NT2/D1 (cell line): Measurements from ENCODE around the gene CDH7.

ENCODE experiments used
- DNase-seq: peaks from one replicate; pipeline ENCODE4 v3.0.0-alpha.2; 2011; ENCODE audit warnings: low read depth, low spot score
- H3K27me3 ChIP-seq: 2 replicates; pipeline ENCODE4 v1.6.0; 2011; ENCODE audit warnings: mild to moderate bottlenecking; ENCODE audit not compliant: insufficient read length, insufficient read depth
- H3K36me3 ChIP-seq: 2 replicates; pipeline ENCODE4 v1.6.1; 2011; ENCODE audit warnings: mild to moderate bottlenecking, low read length, mixed read lengths; ENCODE audit not compliant: insufficient read depth, insufficient read length
- H3K4me1 ChIP-seq: 2 replicates; pipeline ENCODE4 v1.5.1; 2011; ENCODE audit not compliant: insufficient read depth, insufficient read length
- H3K4me3 ChIP-seq: 2 replicates; pipeline ENCODE4 v1.5.1; 2011; ENCODE audit warnings: low read depth; ENCODE audit not compliant: insufficient read length
- H3K9ac ChIP-seq: 2 replicates; pipeline ENCODE4 v1.6.0; 2011; ENCODE audit warnings: low read depth; ENCODE audit not compliant: insufficient read length
- H3K9me3 ChIP-seq: 2 replicates; pipeline ENCODE4 v1.5.1; 2011; ENCODE audit warnings: mild to moderate bottlenecking, low read length; ENCODE audit not compliant: insufficient read depth
- SUZ12 ChIP-seq: IDR thresholded peaks from 2 replicates; pipeline ENCODE4 v1.6.1; 2011; ENCODE audit not compliant: insufficient read length, insufficient read depth; ENCODE audit errors: extremely low read depth
- YY1 ChIP-seq: IDR thresholded peaks from 2 replicates; pipeline ENCODE4 v1.6.1; 2011; ENCODE audit not compliant: insufficient read length, insufficient read depth
- ZNF274 ChIP-seq: IDR thresholded peaks from 2 replicates; pipeline ENCODE4 v1.6.1; 2011; ENCODE audit warnings: mild to moderate bottlenecking, low read depth, low read length

The CDH7 gene

DNA sequence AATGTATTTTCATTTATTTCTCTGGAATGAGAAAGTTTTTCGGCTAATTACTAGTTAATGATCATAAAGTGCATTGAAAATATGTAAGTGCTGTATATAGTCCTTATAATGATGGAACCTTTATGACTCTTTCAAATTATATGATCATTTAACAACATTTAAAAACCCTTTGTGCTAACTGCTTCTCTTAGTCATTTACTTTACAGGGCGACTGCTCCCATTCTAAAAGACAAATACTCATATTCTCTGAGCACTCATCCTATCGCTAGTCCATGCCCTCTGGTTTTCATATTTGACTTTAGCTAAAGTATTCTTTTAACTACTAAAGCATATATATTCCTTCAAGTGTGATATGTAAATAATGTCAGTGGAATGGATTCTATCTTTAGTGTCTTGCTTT, 168.2 kb downstream of the CDH7 start:
- Histone ChIP-seq H3K9ac (no peak overlapping the region), H3K4me3 (no peak overlapping the region), H3K9me3 (no peaks in the 10 kb centered on the region), H3K4me1 (no peaks in the 10 kb centered on the region), H3K36me3 (no peaks in the 10 kb centered on the region), H3K27me3 (no peaks in the 10 kb centered on the region)
- TF ChIP-seq SUZ12 (no peak), YY1 (no peak), ZNF274 (no peak)
- DNase-seq: no peak

DNA sequence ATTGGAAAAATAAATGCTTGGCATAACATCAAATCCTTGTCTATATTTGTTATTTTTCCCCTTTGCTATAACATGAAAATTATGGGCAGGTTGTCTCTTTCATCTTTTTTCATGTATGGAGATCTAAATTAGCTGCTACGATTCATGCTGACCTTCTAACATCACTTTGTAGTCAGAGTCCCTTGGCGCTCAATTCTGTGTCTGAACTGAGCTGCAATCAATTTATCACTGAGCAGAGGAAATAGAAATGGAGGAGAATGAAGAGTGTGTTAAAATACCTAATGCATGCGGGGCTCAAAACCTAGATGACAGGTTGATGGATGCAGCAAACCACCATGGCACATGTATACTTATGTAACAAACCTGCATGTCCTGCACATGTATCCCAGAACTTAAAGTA, 168.9 kb downstream of the CDH7 start:
- no peak for DNase-seq
- TF ChIP-seq SUZ12 (no peak), YY1 (no peak), ZNF274 (no peak)
- Histone ChIP-seq H3K36me3 (no peaks in the 10 kb centered on the region), H3K27me3 (no peaks in the 10 kb centered on the region), H3K9ac (no peak overlapping the region), H3K9me3 (no peaks in the 10 kb centered on the region), H3K4me3 (no peak overlapping the region), H3K4me1 (no peaks in the 10 kb centered on the region)

DNA sequence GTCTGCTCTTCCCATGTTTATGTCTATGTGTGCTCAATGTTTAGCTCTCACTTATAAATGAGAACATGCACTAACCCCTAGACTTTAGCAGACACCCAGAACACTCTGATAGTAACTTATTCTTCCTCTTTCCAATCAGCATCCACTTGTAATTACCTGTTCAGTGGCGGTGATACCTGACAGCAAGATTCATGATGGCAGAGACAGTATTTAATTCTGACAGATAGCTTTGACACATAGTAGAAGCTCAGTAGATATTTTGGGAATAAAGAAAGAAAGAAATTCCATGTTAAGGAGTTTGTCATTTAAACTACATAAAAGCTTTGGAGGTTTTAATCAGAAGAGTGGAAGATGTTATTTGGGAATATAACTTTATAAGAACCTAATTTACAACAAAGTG, 171.3 kb downstream of the CDH7 start:
- Histone ChIP-seq H3K9me3 (no peaks in the 10 kb centered on the region), H3K9ac (no peak overlapping the region), H3K27me3 (no peaks in the 10 kb centered on the region), H3K4me1 (no peaks in the 10 kb centered on the region), H3K4me3 (no peak overlapping the region), H3K36me3 (no peaks in the 10 kb centered on the region)
- DNase-seq: no peak
- TF ChIP-seq YY1 (no peak), ZNF274 (no peak), SUZ12 (no peak)

DNA sequence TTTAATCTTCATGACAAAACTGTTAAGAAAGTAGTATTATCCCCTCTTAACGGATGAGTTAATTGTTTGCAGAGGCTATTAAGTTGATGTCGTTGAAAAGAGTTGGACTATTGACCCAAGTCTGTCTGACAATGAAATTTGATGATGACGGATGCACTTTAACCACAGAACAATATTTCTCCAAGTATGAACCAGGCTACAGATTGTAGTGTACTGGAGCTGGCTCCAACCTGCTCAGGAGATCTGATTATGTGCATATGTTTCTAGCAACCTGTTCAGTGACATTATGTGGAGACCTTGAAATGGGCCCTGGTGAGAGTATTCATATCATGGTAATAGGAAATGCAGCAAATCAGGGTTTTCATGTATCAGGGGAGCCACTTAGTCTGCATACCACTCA, 174.1 kb downstream of the CDH7 start:
- DNase-seq: no peak
- Histone ChIP-seq H3K9ac (no peak overlapping the region), H3K36me3 (no peaks in the 10 kb centered on the region), H3K9me3 (no peaks in the 10 kb centered on the region), H3K27me3 (no peaks in the 10 kb centered on the region), H3K4me3 (no peak overlapping the region), H3K4me1 (no peaks in the 10 kb centered on the region)
- TF ChIP-seq YY1 (no peak), ZNF274 (no peak), SUZ12 (no peak)

DNA sequence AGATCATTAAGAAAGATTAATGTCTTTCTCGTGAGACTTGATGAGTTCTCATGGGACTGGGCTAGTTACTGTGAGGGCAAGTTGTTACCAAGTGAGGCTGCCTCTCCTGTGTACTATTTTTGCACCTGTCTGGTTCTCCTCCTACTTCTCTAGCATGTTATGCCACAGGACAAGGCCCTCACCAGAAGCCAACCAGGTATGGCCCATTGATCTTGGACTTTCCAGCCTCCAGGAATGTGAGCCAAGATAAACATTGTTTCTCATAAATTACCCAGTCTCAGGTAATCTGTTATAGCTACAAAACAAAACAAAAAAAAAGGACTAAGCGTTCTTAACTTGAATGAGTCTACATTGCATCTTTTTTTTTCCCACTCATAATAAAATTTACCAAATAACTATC, 184.1 kb downstream of the CDH7 start:
- Histone ChIP-seq H3K4me3 (no peak overlapping the region), H3K27me3 (no peaks in the 10 kb centered on the region), H3K9me3 (peaks cover 9% of the 10 kb centered on the region; the same call in 1 of the 2 replicates), H3K9ac (no peak overlapping the region), H3K36me3 (no peaks in the 10 kb centered on the region), H3K4me1 (no peaks in the 10 kb centered on the region)
- no peak for DNase-seq
- TF ChIP-seq YY1: no peak
- no peak for TF ChIP-seq SUZ12
- TF ChIP-seq ZNF274: no peak

DNA sequence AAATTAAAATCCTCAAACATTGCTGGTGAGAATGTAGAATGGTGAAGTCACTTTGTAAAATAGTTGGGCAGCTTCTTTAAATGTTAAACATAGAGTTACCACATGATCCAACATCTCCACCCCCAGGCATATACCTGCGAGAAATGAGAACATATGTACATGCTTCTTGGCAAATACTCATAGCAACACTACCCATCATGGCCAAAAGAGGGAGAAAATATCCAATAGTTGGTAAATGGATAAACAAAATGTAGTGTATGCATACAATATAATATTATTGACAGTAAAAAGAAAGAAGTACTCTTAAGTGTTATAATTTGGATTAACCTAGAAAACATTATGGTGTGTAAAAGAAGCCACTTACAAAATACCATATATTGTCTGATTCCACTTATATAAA, 185.9 kb downstream of the CDH7 start:
- DNase-seq: no peak
- no peaks in the 10 kb centered on the region for H3K27me3 ChIP-seq
- TF ChIP-seq ZNF274: no peak
- no peaks in the 10 kb centered on the region for H3K9me3 ChIP-seq
- no peaks in the 10 kb centered on the region for H3K36me3 ChIP-seq
- no peaks in the 10 kb centered on the region for H3K4me1 ChIP-seq
- no peak overlapping the region for H3K9ac ChIP-seq
- no peak overlapping the region for H3K4me3 ChIP-seq

DNA sequence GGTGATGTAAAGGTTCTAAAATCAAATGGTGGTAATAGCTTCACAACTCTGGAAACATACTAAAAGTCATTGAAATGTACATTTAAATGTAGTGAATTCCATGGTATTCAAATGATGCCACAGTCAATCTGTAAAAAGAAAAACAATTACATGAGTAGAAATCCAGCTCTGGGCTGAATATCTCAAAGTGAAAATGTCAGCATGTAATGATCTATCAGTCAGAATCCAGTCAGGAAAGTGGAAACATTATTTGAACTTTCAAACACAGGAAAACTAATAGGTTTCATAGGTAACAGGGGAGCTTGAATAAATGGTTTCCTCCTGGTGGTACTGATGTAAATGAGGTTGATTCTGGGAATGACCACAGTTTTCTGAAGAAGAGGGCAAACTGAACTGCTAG, 186.4 kb downstream of the CDH7 start:
- no peaks in the 10 kb centered on the region for H3K4me1 ChIP-seq
- no peaks in the 10 kb centered on the region for H3K9me3 ChIP-seq
- H3K27me3 ChIP-seq: no peaks in the 10 kb centered on the region
- H3K36me3 ChIP-seq: no peaks in the 10 kb centered on the region
- no peak overlapping the region for H3K4me3 ChIP-seq
- no peak overlapping the region for H3K9ac ChIP-seq
- TF ChIP-seq ZNF274 (no peak), SUZ12 (no peak), YY1 (no peak)
- no peak for DNase-seq
